ENCODE measurements around the gene MAGI1. TPM values are rescaled to one million over a fixed set of nuclear protein-coding genes. Genes with fewer than 3 reads are reported as not detected.

MAGI1 gene
- total and polyA plus RNA-seq, 12 donors: 5.7 to 58.2 (median 37.7) TPM

DNA sequence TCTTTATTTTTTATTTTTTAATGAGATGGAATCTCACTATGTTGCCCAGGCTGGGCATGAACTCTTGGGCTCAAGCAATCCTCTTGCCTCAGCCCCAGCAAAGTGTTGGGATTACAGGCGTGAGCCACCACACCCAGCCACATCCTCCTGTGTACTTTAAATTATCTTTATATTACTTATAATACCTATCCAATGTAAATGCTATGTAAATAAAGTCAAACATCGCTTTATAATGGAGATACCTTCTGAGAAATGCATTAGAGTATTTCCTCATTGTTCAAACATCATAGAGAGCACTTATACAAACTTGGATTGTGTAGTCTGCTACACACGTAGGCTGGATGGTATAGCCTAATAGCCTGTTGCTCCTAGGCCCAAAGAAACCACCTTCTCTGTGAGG is 41.4 kb upstream of the MAGI1 start:
- WGBS, 2 donors: 95 to 98% methylated on average over 3 of the region's 3 CpGs
- H3K4me1 ChIP-seq: no peaks in the 10 kb centered on the region
- no peaks in the 10 kb centered on the region for H3K27me3 ChIP-seq
- no peaks in the 10 kb centered on the region for H3K36me3 ChIP-seq
- no peak overlapping the region for H3K27ac ChIP-seq
- DNase-seq: no peak
- TF ChIP-seq, protein P1, sequence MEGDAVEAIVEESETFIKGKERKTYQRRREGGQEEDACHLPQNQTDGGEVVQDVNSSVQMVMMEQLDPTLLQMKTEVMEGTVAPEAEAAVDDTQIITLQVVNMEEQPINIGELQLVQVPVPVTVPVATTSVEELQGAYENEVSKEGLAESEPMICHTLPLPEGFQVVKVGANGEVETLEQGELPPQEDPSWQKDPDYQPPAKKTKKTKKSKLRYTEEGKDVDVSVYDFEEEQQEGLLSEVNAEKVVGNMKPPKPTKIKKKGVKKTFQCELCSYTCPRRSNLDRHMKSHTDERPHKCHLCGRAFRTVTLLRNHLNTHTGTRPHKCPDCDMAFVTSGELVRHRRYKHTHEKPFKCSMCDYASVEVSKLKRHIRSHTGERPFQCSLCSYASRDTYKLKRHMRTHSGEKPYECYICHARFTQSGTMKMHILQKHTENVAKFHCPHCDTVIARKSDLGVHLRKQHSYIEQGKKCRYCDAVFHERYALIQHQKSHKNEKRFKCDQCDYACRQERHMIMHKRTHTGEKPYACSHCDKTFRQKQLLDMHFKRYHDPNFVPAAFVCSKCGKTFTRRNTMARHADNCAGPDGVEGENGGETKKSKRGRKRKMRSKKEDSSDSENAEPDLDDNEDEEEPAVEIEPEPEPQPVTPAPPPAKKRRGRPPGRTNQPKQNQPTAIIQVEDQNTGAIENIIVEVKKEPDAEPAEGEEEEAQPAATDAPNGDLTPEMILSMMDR (IDR thresholded peaks at IDR 0.05): no peak
- H3K4me3 ChIP-seq: no peak overlapping the region
- ATAC-seq: no peak
- H3K9me3 ChIP-seq: peaks cover 0 to 7% (median 0%) of the 10 kb centered on the region in 11 donors
- intact Hi-C loops (cut with DNase I): no loop called here

DNA sequence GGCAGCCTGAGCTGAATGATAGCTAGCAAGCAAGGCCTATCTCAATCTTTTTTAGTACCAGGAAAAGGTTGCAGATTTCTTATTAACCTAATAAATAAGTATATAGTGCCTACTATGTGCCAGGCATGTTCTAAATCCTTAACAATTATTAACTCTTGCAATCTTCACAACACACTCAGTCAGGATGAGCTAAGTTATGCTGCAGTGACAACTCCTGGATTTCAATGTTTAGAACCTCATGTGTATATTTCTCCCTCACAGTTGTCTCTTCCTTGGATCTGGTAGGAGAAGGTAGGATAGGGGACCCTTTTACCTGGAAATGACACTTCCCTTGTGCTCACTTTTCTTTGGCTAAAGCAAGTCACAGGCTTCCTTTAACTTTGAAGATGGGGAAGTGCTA is 39.3 kb upstream of the MAGI1 start:
- Histone ChIP-seq H3K36me3 (no peaks in the 10 kb centered on the region), H3K9me3 (peaks cover 0 to 7% (median 0%) of the 10 kb centered on the region in 11 donors), H3K4me1 (no peaks in the 10 kb centered on the region), H3K27me3 (no peaks in the 10 kb centered on the region), H3K27ac (no peak overlapping the region), H3K4me3 (no peak overlapping the region)
- DNase-seq: no peak
- intact Hi-C loops (cut with DNase I): no loop called here
- ATAC-seq: no peak
- TF ChIP-seq, protein P1 (IDR thresholded peaks at IDR 0.05): no peak

DNA sequence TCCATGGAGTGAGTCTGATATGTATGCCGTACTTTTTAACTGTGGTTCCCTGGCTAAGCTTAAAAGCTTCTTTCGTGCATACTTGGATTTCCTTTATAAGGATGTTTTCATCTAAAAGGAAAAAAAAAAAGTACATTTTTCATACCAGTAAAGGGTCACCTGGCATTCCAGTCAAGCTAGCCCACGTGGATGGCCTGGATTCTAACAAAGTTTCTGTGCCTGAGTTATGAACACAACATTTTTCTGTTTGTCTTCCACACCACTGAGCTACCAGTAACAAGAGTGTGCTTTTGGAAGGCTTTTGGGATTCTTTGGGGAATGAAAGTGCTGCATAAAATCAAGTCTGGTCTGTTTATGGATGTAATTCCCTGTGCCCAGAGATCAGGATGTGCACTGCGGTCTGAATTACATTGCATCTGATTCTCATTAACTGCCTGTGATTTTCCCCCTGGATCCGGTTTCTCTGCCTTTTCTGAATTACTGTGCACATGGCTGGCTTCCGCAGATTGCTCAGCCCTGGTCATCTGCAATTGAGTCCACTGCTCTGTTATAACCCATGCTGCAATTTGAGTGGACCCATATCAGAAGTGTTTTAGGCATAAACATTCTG is 38.2 kb upstream of the MAGI1 start:
- H3K27me3 ChIP-seq: no peaks in the 10 kb centered on the region
- intact Hi-C loops (cut with DNase I): no loop called here
- H3K9me3 ChIP-seq: peaks cover 0 to 7% (median 0%) of the 10 kb centered on the region in 11 donors
- no peak overlapping the region for H3K27ac ChIP-seq
- no peaks in the 10 kb centered on the region for H3K4me1 ChIP-seq
- H3K36me3 ChIP-seq: no peaks in the 10 kb centered on the region
- DNase-seq: no peak
- H3K4me3 ChIP-seq: no peak overlapping the region
- TF ChIP-seq, protein P1 (IDR thresholded peaks at IDR 0.05): no peak
- peak in 1 of 8 donors; percentile 30 for ATAC-seq
- 78% methylated on average over 6 of the region's 6 CpGs for WGBS, 2 donors

DNA sequence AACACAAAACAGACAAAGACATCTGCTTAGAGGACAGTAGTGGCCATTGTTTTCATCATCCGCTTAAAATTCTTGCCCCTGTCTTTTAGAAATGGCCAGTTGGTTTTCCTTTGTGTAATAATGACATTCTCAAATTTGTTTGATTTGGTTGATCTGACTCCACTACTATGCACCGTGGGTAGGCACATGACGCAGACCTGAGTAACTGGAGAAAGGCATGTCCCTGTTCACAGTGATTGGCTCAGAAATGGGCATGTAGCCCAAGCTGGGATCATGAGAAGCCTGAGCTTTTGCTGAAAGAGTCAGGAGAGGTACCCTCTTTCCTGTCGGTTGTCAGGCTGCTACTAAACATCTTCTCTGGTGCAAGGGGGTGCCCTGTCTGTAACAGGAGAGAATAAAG is 36.6 kb upstream of the MAGI1 start:
- H3K4me1 ChIP-seq: no peaks in the 10 kb centered on the region
- DNase-seq (no peak), ATAC-seq (no peak)
- intact Hi-C loops (cut with DNase I): no loop called here
- H3K4me3 ChIP-seq: no peak overlapping the region
- peaks cover 0 to 11% (median 0%) of the 10 kb centered on the region in 11 donors for H3K9me3 ChIP-seq
- no peaks in the 10 kb centered on the region for H3K27me3 ChIP-seq
- H3K36me3 ChIP-seq: no peaks in the 10 kb centered on the region
- no peak overlapping the region for H3K27ac ChIP-seq
- TF ChIP-seq, protein P1 (IDR thresholded peaks at IDR 0.05): no peak
- 82 to 90% methylated on average over 4 of the region's 4 CpGs for WGBS, 2 donors
